GM23338 (cell line): ENCODE results near the gene IL16. TPM values are rescaled to one million over a fixed set of nuclear protein-coding genes. Genes with fewer than 3 reads are reported as not detected.

ENCODE experiments used
- ATAC-seq: fragments of 200-7000 bp; cut with Tn5 transposase; 3 replicates; pipeline ENCODE4 v1.9.1; 2020
- DNase-seq: peaks from one replicate; pipeline ENCODE4 v3.0.0-alpha.2; 2015; ENCODE audit warnings: low spot score
- H2AFZ ChIP-seq: fragments of 200-600 bp; sonication (generic); 2 replicates; pipeline ENCODE4 v1.8.0; 2016; ENCODE audit warnings: antibody characterized with exemption, mild to moderate bottlenecking, moderate library complexity
- H3F3A ChIP-seq: fragments of 200-600 bp; sonication (generic); replicated peaks from 2 replicates; pipeline ENCODE4 v1.8.0; 2017; ENCODE audit warnings: antibody characterized with exemption, mixed run types, low read depth
- H3K27ac ChIP-seq: fragments of 200-600 bp; sonication (generic); 2 replicates; pipeline ENCODE4 v1.6.1; 2016; ENCODE audit warnings: low read depth
- H3K27me3 ChIP-seq: fragments of 200-600 bp; sonication (generic); 2 replicates; pipeline ENCODE4 v1.8.0; 2016; ENCODE audit warnings: mild to moderate bottlenecking, mixed run types, moderate library complexity; ENCODE audit not compliant: insufficient read depth
- H3K36me3 ChIP-seq: fragments of 200-600 bp; sonication (generic); 2 replicates; pipeline ENCODE4 v1.8.0; 2016; ENCODE audit warnings: mild to moderate bottlenecking; ENCODE audit not compliant: insufficient read depth
- H3K4me1 ChIP-seq: fragments of 200-600 bp; sonication (generic); 2 replicates; pipeline ENCODE4 v1.8.0; 2016; ENCODE audit warnings: mild to moderate bottlenecking, moderate library complexity; ENCODE audit not compliant: insufficient read depth
- H3K4me2 ChIP-seq: fragments of 200-600 bp; sonication (generic); 2 replicates; pipeline ENCODE4 v1.7.1; 2017; ENCODE audit warnings: mixed run types
- H3K4me3 ChIP-seq: fragments of 200-600 bp; sonication (generic); 2 replicates; pipeline ENCODE4 v1.6.1; 2016; ENCODE audit warnings: mixed run types
- H3K79me2 ChIP-seq: fragments of 200-600 bp; sonication (generic); replicated peaks from 2 replicates; pipeline ENCODE4 v1.8.0; 2017; ENCODE audit warnings: mild to moderate bottlenecking; ENCODE audit not compliant: insufficient read depth
- H3K9me2 ChIP-seq: fragments of 200-600 bp; sonication (generic); 2 replicates; pipeline ENCODE4 v1.8.0; 2017; ENCODE audit not compliant: insufficient read depth
- H4K20me1 ChIP-seq: fragments of 200-600 bp; sonication (generic); replicated peaks from 2 replicates; pipeline ENCODE4 v1.8.0; 2017; ENCODE audit warnings: mild to moderate bottlenecking; ENCODE audit not compliant: insufficient read depth
- H3K27ac Mint-ChIP-seq: 2 replicates; pipeline ENCODE4 v1.8.0; 2020; ENCODE audit warnings: inconsistent platforms, mild to moderate bottlenecking, moderate library complexity, mixed read lengths
- H3K27me3 Mint-ChIP-seq: 3 replicates; pipeline ENCODE4 v1.8.0; 2022; ENCODE audit warnings: low read depth, mild to moderate bottlenecking, moderate library complexity, mixed read lengths, inconsistent platforms; ENCODE audit not compliant: insufficient read depth, poor library complexity
- H3K36me3 Mint-ChIP-seq: 3 replicates; pipeline ENCODE4 v1.8.0; 2021; ENCODE audit warnings: low read depth, mild to moderate bottlenecking, inconsistent platforms, moderate library complexity, mixed read lengths
- H3K4me1 Mint-ChIP-seq: 3 replicates; pipeline ENCODE4 v1.8.0; 2020; ENCODE audit warnings: mild to moderate bottlenecking, inconsistent platforms, mixed read lengths
- H3K4me3 Mint-ChIP-seq: 3 replicates; pipeline ENCODE4 v1.8.0; 2021; ENCODE audit warnings: moderate library complexity, mild to moderate bottlenecking, inconsistent platforms, mixed read lengths
- H3K9me3 Mint-ChIP-seq: 3 replicates; pipeline ENCODE4 v1.8.0; 2020; ENCODE audit warnings: moderate library complexity, mild to moderate bottlenecking, inconsistent platforms, mixed read lengths
- CREB1 ChIP-seq: fragments of 250-450 bp; sonication (Bioruptor Pico); IDR thresholded peaks from 2 replicates; pipeline ENCODE4 v1.5.0; 2020; ENCODE audit warnings: low read depth, mild to moderate bottlenecking, moderate library complexity
- EZH2 ChIP-seq: fragments of 200-600 bp; sonication (generic); IDR thresholded peaks from one replicate; pipeline ENCODE4 v1.8.0; 2017; ENCODE audit warnings: antibody characterized with exemption, mild to moderate bottlenecking, low read depth; ENCODE audit not compliant: unreplicated experiment
- JUNB ChIP-seq: IDR thresholded peaks from one replicate; pipeline ENCODE4 v1.6.1; 2016; ENCODE audit warnings: antibody characterized with exemption; ENCODE audit not compliant: unreplicated experiment
- NANOG ChIP-seq: IDR thresholded peaks from 2 replicates; pipeline ENCODE4 v1.6.1; 2016; ENCODE audit warnings: antibody characterized with exemption, borderline replicate concordance
- STAT1 ChIP-seq: IDR thresholded peaks from one replicate; pipeline ENCODE4 v1.6.1; 2016; ENCODE audit warnings: antibody characterized with exemption; ENCODE audit not compliant: unreplicated experiment
- ZNF114 ChIP-seq: fragments of 250-450 bp; sonication (Bioruptor Pico); IDR thresholded peaks from 2 replicates; pipeline ENCODE4 v1.5.0; 2020; ENCODE audit warnings: mild to moderate bottlenecking, moderate library complexity
- ZNF331 ChIP-seq: fragments of 250-450 bp; sonication (Bioruptor Pico); IDR thresholded peaks from 2 replicates; pipeline ENCODE4 v1.5.0; 2020; ENCODE audit warnings: low read depth, mild to moderate bottlenecking, moderate library complexity
- polyA plus RNA-seq: library from polyadenylated mRNA; unstranded; fragments of >200 nt; fragmentation: Nextera tagmentation; extraction: Ambion mirVana; gene quantifications from 2 replicates; pipeline ENCODE4 v1.2.1, GENCODE V29; 2016
- total RNA-seq: library from RNA; depleted of rRNA; stranded (reverse); fragments of >200 nt; shearing (Covaris generic); gene quantifications from 2 replicates; pipeline ENCODE4 v1.2.3, GENCODE V29; 2014
- TF ChIP-seq, protein P1 (sequence below): IDR thresholded peaks from one replicate; pipeline ENCODE4 v1.6.1; 2018; ENCODE audit warnings: antibody characterized with exemption; ENCODE audit not compliant: unreplicated experiment
- TF ChIP-seq, protein P2 (sequence below): IDR thresholded peaks from 2 replicates; pipeline ENCODE4 v1.6.1; 2016; ENCODE audit warnings: antibody characterized with exemption
- TF ChIP-seq, protein P3 (sequence below), 2 experiments: fragments of 200-600 bp in 1 of 2; sonication (generic) in 1 of 2; conservative IDR thresholded peaks; 2 replicates each; pipeline versions ENCODE4 v1.5.1 to v1.6.1; 2016 to 2017; ENCODE audit warnings: antibody characterized with exemption in 2 of 2, low read depth in 2 of 2, mild to moderate bottlenecking in 2 of 2, moderate library complexity in 1 of 2

The IL16 gene
- total and polyA plus RNA-seq, 2 experiments from 2014 or later, result 0.29 TPM; not detected in 1

DNA sequence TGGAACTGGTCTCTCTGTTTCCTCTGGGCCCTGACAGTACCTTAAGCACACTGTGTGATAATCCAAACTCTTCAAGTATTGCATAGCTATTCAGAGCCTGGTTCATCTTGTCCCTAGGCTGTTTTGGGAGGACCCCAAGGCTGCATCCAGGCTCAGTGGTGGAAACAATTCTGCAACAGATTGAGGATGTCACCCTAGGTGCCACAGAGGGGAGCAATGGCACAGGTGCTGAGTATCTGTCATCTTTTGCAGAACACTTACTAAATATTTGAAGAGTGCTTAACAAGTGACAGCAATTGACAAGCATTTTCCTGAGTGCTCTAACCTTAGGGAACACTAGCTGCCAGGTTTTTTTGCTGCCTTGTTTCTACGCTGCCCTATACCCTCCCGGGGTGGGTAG is 99.5 kb downstream of the IL16 start (continued):
- TF ChIP-seq JUNB, result no peak
- no peak for TF ChIP-seq EZH2
- TF ChIP-seq NANOG, result no peak
- TF ChIP-seq, protein P1, sequence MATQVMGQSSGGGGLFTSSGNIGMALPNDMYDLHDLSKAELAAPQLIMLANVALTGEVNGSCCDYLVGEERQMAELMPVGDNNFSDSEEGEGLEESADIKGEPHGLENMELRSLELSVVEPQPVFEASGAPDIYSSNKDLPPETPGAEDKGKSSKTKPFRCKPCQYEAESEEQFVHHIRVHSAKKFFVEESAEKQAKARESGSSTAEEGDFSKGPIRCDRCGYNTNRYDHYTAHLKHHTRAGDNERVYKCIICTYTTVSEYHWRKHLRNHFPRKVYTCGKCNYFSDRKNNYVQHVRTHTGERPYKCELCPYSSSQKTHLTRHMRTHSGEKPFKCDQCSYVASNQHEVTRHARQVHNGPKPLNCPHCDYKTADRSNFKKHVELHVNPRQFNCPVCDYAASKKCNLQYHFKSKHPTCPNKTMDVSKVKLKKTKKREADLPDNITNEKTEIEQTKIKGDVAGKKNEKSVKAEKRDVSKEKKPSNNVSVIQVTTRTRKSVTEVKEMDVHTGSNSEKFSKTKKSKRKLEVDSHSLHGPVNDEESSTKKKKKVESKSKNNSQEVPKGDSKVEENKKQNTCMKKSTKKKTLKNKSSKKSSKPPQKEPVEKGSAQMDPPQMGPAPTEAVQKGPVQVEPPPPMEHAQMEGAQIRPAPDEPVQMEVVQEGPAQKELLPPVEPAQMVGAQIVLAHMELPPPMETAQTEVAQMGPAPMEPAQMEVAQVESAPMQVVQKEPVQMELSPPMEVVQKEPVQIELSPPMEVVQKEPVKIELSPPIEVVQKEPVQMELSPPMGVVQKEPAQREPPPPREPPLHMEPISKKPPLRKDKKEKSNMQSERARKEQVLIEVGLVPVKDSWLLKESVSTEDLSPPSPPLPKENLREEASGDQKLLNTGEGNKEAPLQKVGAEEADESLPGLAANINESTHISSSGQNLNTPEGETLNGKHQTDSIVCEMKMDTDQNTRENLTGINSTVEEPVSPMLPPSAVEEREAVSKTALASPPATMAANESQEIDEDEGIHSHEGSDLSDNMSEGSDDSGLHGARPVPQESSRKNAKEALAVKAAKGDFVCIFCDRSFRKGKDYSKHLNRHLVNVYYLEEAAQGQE, result no peak
- TF ChIP-seq, protein P2, sequence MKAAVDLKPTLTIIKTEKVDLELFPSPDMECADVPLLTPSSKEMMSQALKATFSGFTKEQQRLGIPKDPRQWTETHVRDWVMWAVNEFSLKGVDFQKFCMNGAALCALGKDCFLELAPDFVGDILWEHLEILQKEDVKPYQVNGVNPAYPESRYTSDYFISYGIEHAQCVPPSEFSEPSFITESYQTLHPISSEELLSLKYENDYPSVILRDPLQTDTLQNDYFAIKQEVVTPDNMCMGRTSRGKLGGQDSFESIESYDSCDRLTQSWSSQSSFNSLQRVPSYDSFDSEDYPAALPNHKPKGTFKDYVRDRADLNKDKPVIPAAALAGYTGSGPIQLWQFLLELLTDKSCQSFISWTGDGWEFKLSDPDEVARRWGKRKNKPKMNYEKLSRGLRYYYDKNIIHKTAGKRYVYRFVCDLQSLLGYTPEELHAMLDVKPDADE, result no peak
- no peak for TF ChIP-seq CREB1 (CRISPR knock-in tag)

DNA sequence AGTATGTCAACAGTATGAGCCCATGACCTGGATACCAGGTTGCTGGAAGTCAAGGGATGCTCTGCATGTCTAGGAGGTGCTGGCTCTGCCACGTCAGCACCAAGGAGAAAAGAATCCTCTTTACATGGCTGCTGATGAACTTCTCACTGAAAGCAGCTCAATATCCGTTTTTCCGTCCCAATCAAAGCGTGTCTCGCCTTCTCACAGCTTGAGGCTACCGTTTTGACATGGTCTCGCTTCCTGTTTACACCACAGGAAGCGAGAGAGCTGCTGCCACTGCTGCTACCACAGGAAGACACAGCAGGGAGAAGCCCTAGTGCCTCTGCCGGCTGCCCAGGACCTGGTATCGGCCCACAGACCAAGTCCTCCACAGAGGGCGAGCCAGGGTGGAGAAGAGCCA is 100.0 kb downstream of the IL16 start:
- Histone ChIP-seq H3K36me3 (no peaks in the 10 kb centered on the region), H2AFZ (no peak overlapping the region), H3K4me2 (no peak overlapping the region), H3K9me2 (no peaks in the 10 kb centered on the region), H3K27ac (no peak overlapping the region), H3K4me3 (no peak overlapping the region), H3F3A (no peaks in the 10 kb centered on the region), H4K20me1 (no peaks in the 10 kb centered on the region), H3K4me1 (no peaks in the 10 kb centered on the region), H3K79me2 (no peaks in the 10 kb centered on the region), H3K27me3 (no peaks in the 10 kb centered on the region)
- H3K4me3 Mint-ChIP-seq, result no peak overlapping the region
- DNase-seq (no peak), ATAC-seq (no peak)
- no peaks in the 10 kb centered on the region for H3K9me3 Mint-ChIP-seq
- H3K27me3 Mint-ChIP-seq, result peaks cover 8% of the 10 kb centered on the region
- H3K4me1 Mint-ChIP-seq, result peaks cover 24% of the 10 kb centered on the region
- H3K36me3 Mint-ChIP-seq, result no peaks in the 10 kb centered on the region
- H3K27ac Mint-ChIP-seq, result no peak overlapping the region
- TF ChIP-seq JUNB, result no peak
- TF ChIP-seq, protein P2, result no peak
- TF ChIP-seq STAT1, result no peak
- no peak for TF ChIP-seq ZNF331
- no peak for TF ChIP-seq NANOG
- TF ChIP-seq, protein P3, sequence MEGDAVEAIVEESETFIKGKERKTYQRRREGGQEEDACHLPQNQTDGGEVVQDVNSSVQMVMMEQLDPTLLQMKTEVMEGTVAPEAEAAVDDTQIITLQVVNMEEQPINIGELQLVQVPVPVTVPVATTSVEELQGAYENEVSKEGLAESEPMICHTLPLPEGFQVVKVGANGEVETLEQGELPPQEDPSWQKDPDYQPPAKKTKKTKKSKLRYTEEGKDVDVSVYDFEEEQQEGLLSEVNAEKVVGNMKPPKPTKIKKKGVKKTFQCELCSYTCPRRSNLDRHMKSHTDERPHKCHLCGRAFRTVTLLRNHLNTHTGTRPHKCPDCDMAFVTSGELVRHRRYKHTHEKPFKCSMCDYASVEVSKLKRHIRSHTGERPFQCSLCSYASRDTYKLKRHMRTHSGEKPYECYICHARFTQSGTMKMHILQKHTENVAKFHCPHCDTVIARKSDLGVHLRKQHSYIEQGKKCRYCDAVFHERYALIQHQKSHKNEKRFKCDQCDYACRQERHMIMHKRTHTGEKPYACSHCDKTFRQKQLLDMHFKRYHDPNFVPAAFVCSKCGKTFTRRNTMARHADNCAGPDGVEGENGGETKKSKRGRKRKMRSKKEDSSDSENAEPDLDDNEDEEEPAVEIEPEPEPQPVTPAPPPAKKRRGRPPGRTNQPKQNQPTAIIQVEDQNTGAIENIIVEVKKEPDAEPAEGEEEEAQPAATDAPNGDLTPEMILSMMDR (conservative IDR thresholded peaks at IDR 0.05; ENCODE audit: low read depth in 2 of 2), result no peak
- TF ChIP-seq EZH2, result no peak
- TF ChIP-seq, protein P1, result no peak
- TF ChIP-seq ZNF114, result no peak
